ENCODE results near the gene RPL27A. TPM values are rescaled to one million over a fixed set of nuclear protein-coding genes. Genes with fewer than 3 reads are reported as not detected.

The RPL27A gene
- total RNA-seq, 1 donor: 965 TPM

DNA sequence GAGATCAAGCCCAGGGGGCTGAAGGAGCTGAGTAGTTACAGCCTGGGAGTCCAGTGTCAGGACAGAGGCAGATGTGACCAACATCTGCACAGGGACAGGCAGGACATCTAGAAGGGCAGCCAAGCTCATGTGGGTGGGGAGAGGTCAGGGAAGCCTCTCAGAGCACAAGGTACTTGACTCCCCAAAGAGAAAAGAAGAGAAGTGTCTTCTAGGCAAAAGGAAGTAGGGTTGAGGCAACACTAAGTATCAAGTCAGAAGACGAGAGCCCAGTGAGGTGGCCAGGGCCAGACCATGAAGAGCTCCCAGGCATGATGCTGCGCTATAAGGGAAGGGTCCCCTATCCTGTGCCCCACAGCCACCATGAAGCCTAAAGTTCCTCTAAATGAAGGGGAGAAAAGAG, 21.5 kb downstream of the RPL27A start:
- TF ChIP-seq, protein P1, sequence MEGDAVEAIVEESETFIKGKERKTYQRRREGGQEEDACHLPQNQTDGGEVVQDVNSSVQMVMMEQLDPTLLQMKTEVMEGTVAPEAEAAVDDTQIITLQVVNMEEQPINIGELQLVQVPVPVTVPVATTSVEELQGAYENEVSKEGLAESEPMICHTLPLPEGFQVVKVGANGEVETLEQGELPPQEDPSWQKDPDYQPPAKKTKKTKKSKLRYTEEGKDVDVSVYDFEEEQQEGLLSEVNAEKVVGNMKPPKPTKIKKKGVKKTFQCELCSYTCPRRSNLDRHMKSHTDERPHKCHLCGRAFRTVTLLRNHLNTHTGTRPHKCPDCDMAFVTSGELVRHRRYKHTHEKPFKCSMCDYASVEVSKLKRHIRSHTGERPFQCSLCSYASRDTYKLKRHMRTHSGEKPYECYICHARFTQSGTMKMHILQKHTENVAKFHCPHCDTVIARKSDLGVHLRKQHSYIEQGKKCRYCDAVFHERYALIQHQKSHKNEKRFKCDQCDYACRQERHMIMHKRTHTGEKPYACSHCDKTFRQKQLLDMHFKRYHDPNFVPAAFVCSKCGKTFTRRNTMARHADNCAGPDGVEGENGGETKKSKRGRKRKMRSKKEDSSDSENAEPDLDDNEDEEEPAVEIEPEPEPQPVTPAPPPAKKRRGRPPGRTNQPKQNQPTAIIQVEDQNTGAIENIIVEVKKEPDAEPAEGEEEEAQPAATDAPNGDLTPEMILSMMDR (IDR thresholded peaks at IDR 0.05; ENCODE audit: insufficient read depth, low read length): no peak
- no peak for DNase-seq (ENCODE audit: low read depth)
- no peak overlapping the region for H3K4me3 ChIP-seq (ENCODE audit: low read depth, low read length)

DNA sequence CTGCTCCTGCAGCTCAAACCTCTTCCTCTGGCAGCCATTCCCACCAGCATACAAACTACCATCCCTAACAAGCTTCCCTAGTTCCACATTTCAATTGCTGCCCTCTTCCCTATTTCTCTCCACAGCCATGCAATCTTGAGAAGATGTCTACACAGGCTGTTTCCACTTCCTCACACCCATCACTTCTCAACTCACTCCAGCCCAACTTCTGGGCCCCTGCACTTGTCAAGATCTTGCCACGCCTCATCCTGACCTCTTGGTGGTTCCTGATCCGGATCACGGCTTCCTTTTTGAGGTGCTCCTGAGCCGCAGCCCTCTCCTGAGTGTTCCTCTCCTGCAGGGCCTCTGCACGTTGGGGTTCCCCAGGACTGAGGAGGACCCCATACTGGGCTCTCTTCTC, 22.6 kb downstream of the RPL27A start:
- TF ChIP-seq, protein P1 (IDR thresholded peaks at IDR 0.05; ENCODE audit: insufficient read depth, low read length): no peak
- H3K4me3 ChIP-seq (ENCODE audit: low read depth, low read length): no peak overlapping the region
- no peak for DNase-seq (ENCODE audit: low read depth)

DNA sequence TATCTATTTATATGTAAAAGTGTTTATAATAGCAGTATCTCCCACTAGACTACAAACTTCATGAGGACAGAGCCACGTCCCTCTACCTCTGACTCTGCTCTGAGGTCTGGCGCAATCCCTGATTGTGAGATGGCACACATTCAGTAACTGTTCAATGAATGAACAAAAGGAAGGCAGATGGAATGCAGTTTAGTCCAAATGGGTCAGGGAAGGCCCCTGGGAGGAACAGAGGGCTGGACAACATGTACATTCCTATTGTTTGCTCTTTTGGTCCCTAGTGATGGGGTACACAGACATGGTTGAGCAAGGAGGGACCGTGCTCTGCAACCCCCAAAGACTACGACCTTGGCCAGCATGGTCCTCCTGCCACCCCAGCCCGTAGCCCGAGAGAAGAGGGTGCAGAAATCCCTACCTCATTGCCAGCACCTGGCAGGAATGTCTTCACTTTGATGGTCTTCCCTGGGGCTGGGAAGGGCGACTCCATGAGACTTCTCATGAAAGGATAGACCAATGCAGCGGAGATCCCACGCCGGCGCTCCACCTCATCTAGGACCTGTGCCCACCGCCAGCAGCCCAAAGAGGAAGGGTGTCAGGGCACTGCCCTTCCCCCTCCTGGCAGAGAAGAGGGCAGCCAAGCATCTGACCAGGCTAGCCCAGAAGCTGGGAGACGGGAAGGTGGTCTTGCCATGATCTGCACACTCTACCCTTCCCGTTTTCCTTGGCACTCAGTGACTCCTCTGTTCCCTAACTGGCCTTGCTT, 24.3 kb downstream of the RPL27A start:
- no peak for DNase-seq (ENCODE audit: low read depth)
- TF ChIP-seq, protein P1 (IDR thresholded peaks at IDR 0.05; ENCODE audit: insufficient read depth, low read length): no peak
- no peak overlapping the region for H3K4me3 ChIP-seq (ENCODE audit: low read depth, low read length)

DNA sequence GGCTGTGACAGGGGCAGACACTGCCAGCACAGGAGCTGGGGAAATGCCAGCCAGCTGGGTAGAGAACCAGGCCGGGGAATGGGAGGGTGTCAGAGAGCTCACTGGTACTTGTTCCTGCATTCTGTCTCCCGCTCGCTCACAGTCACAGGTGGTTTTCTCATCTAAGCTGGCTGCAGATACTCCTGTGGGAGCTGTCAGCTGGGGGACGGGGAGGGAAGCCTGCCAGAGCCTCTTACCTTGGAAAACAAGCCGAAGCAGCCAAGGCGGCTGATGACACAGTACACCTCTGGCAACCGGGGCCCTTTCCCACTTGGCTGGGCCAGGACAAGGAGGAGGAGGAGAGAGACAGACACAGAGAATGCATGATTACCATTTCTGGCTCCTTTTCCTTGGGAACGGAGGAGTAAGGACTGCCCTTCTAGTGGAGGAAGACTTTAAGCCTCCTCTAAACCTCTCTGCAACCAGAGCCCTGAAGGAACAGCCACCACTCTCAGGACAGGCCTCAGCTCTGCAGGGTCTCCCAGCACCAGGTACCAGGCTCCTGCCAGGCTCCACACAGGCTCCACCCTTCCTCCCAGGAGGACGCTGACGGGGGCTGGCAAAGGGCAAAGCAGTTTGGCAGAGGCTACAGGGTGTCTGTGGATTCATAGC, 25.1 kb downstream of the RPL27A start:
- no peak for DNase-seq (ENCODE audit: low read depth)
- H3K4me3 ChIP-seq (ENCODE audit: low read depth, low read length): no peak overlapping the region
- TF ChIP-seq, protein P1 (IDR thresholded peaks at IDR 0.05; ENCODE audit: insufficient read depth, low read length): no peak

DNA sequence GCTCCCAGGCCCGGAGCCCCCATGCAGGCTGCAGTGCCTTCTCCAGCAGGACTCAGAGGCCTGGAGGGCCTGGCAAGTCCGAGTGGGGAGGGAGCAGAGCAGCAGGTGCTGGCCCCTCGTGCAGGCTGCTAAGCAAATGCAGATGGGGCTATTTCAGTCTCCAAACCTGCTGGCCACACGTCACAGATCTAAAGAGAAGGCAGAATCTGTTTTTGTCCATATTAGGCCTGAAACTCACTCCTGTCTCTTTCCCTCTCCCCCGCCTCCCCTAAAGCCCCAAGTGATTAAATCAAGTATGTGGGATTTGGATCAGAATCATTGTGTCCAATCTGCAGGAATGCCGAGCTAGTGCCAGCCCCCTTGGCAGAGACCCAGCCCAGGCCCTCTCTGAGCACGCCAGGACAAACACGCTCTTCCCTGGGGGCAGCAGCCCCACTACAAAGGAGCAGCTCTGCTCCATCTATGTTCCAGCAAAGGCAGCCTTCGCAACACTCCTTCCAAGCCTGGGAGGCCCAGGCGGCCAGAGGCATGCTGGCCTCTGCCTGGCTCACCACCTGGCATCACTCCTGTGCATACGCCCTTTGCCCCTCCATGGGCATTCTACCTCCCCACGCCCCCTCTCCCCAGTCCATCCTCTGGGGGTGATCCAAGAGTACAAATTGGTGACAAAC, 26.5 kb downstream of the RPL27A start:
- peak; percentile 99 for DNase-seq (ENCODE audit: low read depth)
- H3K4me3 ChIP-seq (ENCODE audit: low read depth, low read length): no peak overlapping the region
- TF ChIP-seq, protein P1 (IDR thresholded peaks at IDR 0.05; ENCODE audit: insufficient read depth, low read length): no peak

DNA sequence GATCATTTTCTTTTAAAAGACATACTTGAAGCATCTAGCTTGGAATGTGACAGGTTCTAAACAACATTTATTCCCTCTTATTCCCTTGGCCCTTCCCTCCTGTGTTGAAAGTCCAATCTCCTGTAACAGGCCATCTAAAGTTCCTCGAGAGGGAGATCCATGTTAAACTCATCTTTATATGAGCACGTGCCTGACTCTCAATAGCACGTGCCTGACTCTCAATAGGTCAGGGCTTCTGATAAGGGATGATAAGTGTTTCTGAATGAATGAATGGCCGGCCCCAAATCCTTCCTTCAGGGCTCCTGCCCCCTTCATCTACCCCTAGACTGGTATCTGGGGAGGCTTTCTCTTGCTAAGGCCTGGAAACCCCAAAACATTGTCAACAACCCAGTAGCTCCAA, 27.2 kb downstream of the RPL27A start:
- no peak overlapping the region for H3K4me3 ChIP-seq (ENCODE audit: low read depth, low read length)
- DNase-seq (ENCODE audit: low read depth): no peak
- TF ChIP-seq, protein P1 (IDR thresholded peaks at IDR 0.05; ENCODE audit: insufficient read depth, low read length): no peak

Measured in fibroblast of the aortic adventitia (primary cell).